Neural crest cell (in vitro differentiated cells): Measurements from ENCODE around the gene LMNTD1. TPM values are rescaled to one million over a fixed set of nuclear protein-coding genes. Genes with fewer than 3 reads are reported as not detected.
"Not testable (repeated sequence)": the region's sequence is repeated elsewhere in the genome, so short reads cannot be mapped to it uniquely, and the experiment has no call there.

Experiments used
- DNase-seq: peaks from one replicate; pipeline ENCODE4 v3.0.0; 2021; ENCODE audit warnings: low read depth, mixed read lengths, low spot score
- H3K27ac Mint-ChIP-seq: one replicate; pipeline ENCODE4 v1.8.0; 2021; ENCODE audit warnings: mild to moderate bottlenecking, mixed read lengths; ENCODE audit not compliant: unreplicated experiment
- H3K27me3 Mint-ChIP-seq: 2 replicates; pipeline ENCODE4 v1.8.0; 2021; ENCODE audit warnings: low read depth, mild to moderate bottlenecking, mixed read lengths
- H3K36me3 Mint-ChIP-seq: 2 replicates; pipeline ENCODE4 v1.8.0; 2021; ENCODE audit warnings: low read depth, mild to moderate bottlenecking, mixed read lengths
- H3K4me1 Mint-ChIP-seq: 2 replicates; pipeline ENCODE4 v1.8.0; 2021; ENCODE audit warnings: mixed read lengths
- H3K4me3 Mint-ChIP-seq: one replicate; pipeline ENCODE4 v1.8.0; 2021; ENCODE audit warnings: mild to moderate bottlenecking, mixed read lengths
- H3K9me3 Mint-ChIP-seq: 2 replicates; pipeline ENCODE4 v1.8.0; 2021; ENCODE audit warnings: mixed read lengths
- CTCF ChIP-seq: fragments of 200-600 bp; sonication (generic); conservative IDR thresholded peaks from 2 replicates; pipeline ENCODE4 v1.5.0; 2021; ENCODE audit warnings: antibody characterized with exemption, mild to moderate bottlenecking
- total RNA-seq: library from RNA; stranded (reverse); gene quantifications from 2 replicates; pipeline ENCODE4 v1.2.1, GENCODE V29; 2021

The LMNTD1 gene
- total RNA-seq, 1 donor from 2014 or later = not detected

GRCh38 chr12:25435431-25435830 lies 117.7 kb downstream of the LMNTD1 start:
- Mint-ChIP-seq H3K9me3 (no peaks in the 10 kb centered on the region), H3K27me3 (no peaks in the 10 kb centered on the region), H3K36me3 (no peaks in the 10 kb centered on the region), H3K27ac (no peak overlapping the region), H3K4me1 (peaks cover 20% of the 10 kb centered on the region), H3K4me3 (no peak overlapping the region)
- no peak for TF ChIP-seq CTCF
- DNase-seq = no peak

DNA sequence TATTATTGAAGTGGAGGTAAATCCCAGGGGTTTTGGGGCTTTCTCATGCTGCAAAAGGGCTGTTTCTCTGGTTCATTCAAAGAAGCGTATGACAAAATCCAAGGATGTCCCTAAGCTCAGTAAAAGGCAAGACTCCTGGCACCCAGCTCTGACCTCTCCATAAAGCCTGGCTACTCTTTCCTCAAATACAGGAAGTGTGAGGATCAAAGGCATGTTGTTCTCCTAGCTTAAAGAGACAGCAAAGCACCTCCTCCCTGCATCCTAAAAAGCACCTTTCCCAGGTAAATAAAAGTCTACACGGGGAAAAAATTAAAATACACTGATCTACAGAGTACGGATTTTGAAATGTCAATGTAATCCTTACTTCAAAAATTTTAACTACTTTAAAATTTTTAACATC lies 118.6 kb downstream of the LMNTD1 start:
- Mint-ChIP-seq H3K27ac (no peak overlapping the region), H3K27me3 (no peaks in the 10 kb centered on the region), H3K4me3 (no peak overlapping the region), H3K36me3 (no peaks in the 10 kb centered on the region), H3K9me3 (no peaks in the 10 kb centered on the region), H3K4me1 (peaks cover 20% of the 10 kb centered on the region)
- no peak for DNase-seq
- TF ChIP-seq CTCF = no peak

DNA sequence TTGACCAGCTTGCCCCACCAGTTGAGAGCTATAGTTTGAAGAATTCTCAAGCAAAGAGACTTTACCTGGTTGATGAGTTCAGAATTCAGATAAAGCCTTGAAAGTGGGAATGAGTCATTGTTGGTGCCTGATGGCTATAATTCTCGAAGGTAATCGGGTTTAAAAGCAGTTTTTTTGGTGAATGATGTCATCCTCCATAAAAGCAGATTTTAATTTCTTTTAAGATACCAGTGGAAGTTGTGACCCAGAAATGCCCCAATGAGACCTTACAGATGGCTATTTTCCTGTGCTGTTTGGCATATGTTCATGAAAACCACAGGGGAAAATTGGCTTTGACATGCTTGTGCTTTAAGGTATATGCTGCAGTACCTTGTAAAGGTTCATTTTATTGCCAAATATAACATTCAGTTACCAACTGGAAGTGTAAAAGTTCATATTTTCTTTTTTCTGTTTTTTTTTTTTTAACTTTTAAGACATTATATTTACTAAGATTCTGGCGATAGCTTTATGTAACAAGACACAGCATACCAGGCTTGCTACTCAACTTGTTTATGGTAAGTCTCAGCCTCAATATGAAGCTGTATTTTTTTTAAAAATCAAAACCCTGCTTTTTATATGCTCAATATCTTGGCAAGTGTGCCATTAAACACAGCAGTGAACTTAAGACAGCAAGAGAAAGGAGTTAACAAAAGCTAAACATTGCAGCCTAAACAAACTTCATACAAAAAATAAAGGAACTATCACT lies 119.3 kb downstream of the LMNTD1 start:
- H3K4me3 Mint-ChIP-seq = no peak overlapping the region
- H3K4me1 Mint-ChIP-seq = peaks cover 20% of the 10 kb centered on the region
- H3K9me3 Mint-ChIP-seq = no peaks in the 10 kb centered on the region
- no peaks in the 10 kb centered on the region for H3K36me3 Mint-ChIP-seq
- no peak for TF ChIP-seq CTCF
- DNase-seq = no peak
- no peaks in the 10 kb centered on the region for H3K27me3 Mint-ChIP-seq
- no peak overlapping the region for H3K27ac Mint-ChIP-seq

DNA sequence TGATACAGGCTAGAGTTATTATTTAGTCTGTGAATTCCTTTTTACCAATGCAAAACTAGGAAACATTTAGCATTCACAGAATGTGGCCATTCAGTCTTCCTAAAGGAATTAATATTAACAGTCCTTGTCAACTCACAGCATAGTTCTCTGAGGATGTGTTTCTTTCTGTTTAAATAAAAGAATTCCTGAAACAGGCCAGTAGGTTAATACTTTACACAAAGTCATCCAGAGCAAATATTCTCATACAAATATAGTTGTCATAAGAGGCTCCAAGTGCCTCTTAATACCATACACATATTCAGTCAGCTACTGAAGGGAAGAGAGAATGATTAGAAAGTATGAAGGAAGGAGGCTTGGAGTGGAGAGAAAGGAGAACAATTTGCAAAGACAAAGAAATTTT lies 120.1 kb downstream of the LMNTD1 start:
- Mint-ChIP-seq H3K4me3 (no peak overlapping the region), H3K9me3 (no peaks in the 10 kb centered on the region), H3K27ac (no peak overlapping the region), H3K27me3 (no peaks in the 10 kb centered on the region), H3K36me3 (no peaks in the 10 kb centered on the region), H3K4me1 (peaks cover 20% of the 10 kb centered on the region)
- TF ChIP-seq CTCF = no peak
- no peak for DNase-seq

GRCh38 chr12:25427337-25428249 lies 125.5 kb downstream of the LMNTD1 start:
- Mint-ChIP-seq H3K36me3 (no peaks in the 10 kb centered on the region), H3K4me3 (no peak overlapping the region), H3K9me3 (no peaks in the 10 kb centered on the region), H3K27ac (no peak overlapping the region), H3K27me3 (no peaks in the 10 kb centered on the region), H3K4me1 (no peaks in the 10 kb centered on the region)
- TF ChIP-seq CTCF = no peak
- no peak for DNase-seq

DNA sequence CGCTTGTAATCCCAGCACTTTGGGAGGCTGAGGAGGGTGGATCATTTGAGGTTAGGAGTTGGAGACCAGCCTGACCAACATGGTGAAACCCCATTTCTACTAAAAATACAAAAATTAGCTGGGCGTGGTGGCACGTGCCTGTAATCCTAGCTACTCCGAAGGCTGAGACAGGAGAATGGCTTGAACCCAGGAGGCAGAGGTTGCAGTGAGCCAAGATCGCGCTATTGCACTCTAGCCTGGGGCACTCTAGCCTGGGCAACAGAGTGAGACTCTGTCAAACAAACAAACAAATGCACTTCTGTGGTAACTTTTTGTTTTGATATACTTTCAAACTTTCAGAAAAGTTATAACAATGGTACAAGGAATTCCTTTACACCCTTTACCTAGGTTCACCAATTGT lies 126.3 kb downstream of the LMNTD1 start:
- H3K4me1 Mint-ChIP-seq, H3K27ac Mint-ChIP-seq, H3K4me3 Mint-ChIP-seq, DNase-seq, H3K9me3 Mint-ChIP-seq, H3K36me3 Mint-ChIP-seq, H3K27me3 Mint-ChIP-seq: not testable (repeated sequence)
